NCI-H526 treated with DMSO at 0.1 percent for 48 hours (cell line): Measurements from ENCODE around the gene AKR1A1.
A peak's percentile ranks its signal among the peaks of the same experiment; 100 is the strongest.
"Not testable (repeated sequence)": the region's sequence is repeated elsewhere in the genome, so short reads cannot be mapped to it uniquely, and the experiment has no call there.

Experiments
- DNase-seq: peaks from one replicate; lab custom pipeline; 2025; lab: John Stamatoyannopoulos, UW

The AKR1A1 gene

DNA sequence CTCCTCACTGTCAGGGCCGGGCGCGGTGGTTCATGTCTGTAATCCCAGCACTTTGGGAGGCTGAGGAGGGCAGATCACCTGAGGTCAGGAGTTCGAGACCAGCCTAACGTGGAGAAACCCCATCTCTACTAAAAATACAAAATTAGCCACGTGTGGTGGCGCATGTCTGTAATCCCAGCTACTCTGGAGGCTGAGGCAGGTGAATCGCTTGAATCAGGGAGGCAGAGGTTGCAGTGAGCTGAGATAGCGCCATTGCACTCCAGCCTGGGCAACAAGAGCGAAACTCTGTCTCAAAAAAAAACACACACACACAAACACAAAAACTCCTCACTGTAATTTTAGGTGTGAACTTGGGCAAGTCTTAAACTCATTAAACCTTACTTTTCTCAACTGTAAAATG, 26.7 kb upstream of the AKR1A1 start:
- not testable (repeated sequence) for DNase-seq

DNA sequence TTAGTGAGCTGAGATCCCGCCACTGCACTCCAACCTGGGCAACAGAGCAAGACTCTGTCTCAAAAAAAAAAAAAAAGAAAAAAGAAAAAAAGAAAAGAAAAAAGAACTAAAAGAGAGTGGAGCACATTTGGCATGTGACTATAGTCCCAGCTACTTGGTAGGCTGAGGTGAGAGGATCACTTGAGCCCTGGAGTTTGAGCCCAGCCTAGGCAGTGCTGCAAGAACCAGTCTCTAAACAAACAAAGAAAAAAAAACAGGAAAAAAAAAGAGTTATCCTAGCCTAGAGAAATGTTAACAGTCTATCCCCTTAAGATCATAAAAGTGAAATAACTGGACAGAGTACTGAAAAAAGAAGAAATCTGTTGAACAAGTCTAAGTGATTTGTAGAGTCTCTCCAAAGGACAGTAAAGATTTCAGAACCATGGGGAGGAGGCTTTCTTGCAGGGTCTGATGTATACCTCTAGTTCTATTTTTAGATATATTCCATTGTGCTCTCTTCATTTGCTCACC, 24.4 kb upstream of the AKR1A1 start:
- no peak for DNase-seq

DNA sequence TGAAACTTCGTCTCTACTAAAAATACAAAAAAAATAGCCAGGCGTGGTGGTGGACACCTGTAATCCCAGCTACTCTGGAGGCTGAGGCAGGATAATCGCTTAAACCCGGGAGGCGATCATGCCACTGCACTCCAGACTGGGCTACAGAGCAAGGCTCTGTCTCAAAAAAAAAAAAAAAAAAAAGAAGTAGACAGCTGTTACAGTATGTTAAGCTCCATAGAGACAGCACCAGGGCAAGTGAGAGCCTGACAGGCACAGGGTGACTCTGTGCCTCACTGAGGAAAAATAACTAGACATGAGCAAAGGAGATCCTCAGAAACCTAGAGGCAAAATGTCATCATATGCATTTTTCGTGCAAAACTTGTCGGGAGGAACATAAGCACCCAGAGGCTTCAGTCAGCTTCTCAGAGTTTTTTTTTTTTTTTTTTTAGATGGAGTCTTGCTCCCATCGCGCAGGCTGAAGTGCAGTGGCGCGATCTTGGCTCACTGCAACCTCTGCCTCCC, 19.9 kb upstream of the AKR1A1 start:
- DNase-seq: no peak

DNA sequence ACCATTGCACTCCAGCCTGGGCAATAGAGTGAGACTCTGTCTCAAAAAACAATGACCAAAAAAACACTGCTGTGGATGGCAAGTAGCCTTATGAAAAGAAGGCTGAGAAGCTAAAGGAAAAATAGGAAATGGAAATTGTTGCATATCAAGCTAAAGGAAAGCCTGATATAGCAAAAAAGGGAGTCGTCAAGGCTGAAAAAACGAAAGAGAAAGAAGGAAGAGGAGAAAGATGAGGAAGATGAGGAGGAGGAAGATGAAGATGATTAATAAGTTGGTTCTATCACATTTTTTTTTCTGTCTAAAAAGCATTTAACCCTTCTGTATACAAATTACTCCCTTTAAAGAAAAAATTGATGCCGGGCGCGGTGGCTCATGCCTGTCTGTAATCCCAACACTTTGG, 18.8 kb upstream of the AKR1A1 start:
- no peak for DNase-seq

DNA sequence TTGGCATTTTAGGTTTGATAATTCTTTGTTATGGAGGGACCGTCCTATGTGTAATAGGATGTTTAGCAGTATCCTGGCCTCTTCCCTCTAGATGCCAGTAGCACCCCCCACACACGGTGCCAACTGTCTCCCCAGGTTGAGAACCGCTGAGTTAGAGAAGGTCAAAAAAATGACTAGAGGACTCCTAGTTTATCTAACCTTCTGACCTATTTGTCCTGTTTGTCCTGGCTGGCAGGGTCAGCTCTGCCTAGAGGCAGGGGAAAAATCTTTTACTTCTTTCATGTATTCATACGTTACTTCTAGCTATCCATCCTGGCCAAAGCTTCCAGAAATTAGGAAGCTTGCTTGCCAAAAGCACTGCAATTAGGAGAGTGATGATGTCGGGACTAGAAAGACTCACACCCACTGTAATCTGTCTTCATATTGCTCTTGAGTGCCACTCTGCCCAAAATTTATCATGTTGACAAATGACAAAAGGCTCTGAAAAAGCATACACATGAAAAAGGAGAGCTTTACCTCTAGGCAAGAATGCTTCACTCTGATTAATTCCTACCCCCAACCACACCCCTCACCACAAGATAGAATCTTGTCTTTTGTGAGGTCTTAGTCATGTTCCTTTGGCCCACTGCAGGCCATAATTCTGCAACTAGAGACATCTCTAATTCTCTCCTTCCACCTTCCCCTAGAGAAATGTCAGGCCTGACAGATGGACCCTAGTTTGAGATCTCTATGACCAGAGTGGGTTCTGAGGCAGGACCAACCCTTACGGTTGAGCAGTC, 14.4 kb upstream of the AKR1A1 start:
- DNase-seq: no peak

DNA sequence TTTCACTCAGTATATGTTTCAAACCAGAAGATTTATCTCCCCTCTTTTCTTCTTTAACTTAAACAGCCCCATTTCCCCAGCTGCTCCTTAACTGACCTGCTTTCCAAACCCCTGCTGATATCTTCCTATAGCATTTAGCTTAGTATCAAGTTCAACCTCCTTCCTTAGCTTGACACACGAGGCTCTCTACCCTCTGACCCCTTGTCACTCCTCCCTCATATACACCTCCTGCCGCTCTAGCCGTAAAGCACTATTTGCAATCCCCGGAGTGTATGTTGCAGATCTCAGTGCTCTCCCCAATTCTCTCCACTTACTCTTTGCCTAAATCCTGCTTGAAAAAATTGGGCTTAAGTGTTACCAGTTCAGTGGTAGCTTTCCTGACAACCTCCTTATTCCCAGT, 13.7 kb upstream of the AKR1A1 start:
- no peak for DNase-seq

DNA sequence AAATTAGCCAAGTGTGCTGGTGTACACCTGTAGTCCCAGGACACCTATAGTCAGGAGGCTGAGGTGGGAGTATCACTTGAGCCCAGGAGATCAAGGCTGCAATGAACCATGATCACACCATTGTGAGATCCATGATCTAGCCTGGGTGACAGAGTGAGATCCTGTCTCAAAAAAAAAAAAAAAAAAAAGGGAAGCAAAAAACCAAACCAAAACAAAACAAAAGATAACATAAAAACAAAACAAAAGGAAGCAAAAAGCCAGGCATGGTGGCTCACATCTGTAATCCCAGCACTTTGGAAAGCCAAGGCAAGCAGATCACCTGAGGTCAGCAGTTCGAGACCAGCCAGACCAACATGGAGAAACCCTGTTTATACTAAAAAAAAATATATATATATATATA, 9.4 kb upstream of the AKR1A1 start:
- no peak for DNase-seq

DNA sequence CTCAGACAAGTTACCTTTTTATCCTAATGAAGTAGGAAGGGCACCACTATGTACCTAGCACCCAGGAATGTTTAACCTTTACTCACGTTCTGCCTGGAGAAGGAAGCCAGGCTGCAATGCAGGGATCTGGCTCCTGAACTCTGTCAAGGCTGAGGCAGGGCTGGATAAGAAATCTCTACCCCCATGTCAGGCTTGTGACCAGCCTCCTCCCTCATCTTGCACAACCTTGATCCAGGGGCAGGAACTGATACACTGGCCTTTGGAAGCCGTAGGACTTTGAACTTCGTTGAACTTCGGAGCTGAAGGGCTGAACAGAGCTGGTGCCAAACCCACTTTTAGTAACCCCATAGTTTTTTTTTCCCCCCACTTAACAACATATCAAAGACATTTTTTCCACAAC, 8.0 kb upstream of the AKR1A1 start:
- no peak for DNase-seq

DNA sequence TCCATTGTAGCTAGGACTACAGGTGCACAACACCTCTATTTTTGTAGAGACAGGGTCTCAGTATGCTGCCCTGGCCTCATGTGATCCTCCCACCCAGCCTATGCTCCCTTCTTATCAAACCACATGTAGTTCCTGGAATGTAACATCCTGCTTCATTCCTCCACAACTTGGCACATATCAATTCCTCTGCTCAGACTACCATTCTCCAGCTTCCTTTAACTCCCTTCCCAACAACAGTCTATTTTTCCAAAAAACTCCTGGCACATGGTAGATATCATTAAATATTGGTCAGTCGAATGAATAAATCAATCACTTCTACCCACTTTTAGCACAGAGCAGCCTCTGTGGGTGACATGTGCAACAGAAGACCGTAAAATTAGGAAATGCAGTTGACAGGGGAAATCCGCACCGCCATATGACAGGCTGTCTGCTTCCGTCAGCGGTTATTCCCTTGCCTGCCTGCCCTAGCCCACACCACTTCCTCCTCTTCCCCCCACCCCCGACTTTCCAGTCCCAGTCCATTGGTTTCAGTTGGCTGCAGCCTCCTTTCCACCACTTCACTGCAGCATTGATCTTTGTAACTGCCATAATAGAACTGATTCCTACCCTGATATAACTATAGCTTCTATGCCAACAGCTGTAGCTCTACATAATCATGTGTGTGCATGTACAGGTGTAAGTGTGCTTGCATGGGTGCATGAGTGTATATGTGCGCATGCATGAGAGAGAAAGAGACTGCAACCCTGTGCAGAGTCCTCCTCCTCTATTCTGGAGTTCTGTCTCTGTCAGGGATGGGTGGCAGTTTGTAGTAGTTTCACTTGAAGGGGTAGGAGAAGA, 6.8 kb upstream of the AKR1A1 start:
- DNase-seq: no peak

DNA sequence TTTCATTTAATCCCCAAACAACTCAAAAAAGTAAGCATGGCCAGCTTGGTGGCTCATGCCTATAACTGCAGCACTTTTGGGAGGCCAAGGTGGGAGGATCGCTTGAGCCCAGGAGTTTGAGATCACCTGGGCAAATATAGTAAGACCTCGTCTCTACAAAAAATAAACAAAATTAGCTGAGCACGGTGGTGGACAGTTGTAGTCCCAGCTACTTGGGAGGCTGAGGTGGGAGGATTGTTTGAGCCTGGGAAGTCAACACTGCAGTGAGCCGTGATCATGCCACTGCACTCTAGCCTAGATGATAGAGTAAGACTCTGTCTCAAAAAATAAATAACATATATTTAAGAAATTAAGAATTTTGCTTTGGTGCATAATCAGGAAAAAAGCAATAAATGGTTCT, 6.1 kb upstream of the AKR1A1 start:
- DNase-seq: no peak

DNA sequence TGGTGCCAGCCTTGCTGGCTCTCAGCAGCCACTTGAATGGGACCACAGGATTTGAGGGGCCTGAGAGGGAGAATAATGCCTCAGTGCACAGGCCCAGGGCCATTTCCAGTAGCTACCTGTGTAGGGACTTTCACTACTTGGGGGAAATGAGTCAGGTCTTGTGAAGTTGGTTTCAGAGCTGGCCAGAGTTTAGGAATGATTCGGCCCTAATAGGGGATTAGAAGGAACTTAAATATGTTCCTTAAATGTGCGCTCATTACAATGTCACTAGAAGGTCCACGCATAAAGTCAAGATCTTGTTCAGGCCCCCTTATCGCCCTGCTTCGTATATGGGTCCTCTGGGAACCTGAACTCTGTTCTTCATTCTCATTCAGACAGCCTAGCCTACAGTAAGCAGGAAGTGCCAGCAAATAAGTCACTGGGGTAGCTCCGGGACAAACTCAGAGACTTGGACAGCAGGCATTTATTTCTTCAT, 5.6 kb upstream of the AKR1A1 start:
- no peak for DNase-seq

DNA sequence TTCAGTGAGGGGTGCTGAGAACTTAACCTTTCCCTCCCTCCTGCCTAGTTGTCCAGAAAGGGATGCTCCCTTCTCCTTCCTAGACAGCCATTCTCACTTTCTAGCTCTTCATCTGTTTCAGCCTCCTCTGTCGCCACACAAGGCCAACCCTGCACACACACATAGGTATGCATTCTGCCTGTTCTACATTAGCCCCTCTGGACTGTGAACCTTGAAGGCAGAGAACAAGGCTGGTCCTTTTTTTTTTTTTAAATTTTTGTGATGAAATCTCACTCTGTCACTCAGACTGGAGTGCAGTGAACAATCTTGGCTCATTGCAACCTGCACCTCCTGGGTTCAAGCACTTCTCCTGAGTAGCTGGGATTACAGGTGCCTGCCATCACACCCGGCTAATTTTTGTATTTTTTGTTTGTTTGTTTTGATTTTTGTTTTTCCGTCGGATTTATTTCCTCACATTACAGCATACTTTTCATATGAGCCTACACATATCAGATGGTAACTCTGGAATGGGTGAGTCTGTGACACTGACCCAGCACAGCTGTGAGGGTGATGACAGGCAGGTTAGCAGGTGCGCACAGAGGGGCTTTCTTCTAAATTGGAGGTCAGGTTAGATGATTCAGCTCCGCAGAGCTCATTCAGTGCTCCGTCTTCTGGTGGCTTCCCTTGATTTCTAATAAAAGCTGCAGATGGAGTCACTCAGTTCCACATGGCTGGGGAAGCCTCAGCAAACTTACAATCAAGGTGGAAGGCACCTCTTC, 4.9 kb upstream of the AKR1A1 start:
- no peak for DNase-seq

DNA sequence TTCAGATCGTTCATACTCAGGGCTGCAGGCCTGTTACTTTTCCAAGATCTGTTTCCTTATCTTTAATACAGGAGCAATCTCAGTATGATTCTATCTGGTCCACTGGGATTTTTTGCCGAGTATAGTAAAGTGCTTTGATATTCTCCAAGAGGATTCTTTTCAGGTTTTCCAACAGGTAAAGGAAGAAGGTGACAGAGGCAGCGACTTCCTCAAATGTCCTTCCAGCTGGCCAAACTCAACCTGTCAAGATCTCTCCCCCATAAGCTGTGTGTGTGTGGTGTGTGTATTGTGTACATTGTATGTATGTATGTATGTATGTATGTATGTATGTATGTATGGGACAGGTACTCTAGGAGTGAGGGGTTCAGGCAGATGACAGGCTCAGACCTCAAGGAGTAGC, 1.1 kb downstream of the AKR1A1 start:
- DNase-seq: no peak

DNA sequence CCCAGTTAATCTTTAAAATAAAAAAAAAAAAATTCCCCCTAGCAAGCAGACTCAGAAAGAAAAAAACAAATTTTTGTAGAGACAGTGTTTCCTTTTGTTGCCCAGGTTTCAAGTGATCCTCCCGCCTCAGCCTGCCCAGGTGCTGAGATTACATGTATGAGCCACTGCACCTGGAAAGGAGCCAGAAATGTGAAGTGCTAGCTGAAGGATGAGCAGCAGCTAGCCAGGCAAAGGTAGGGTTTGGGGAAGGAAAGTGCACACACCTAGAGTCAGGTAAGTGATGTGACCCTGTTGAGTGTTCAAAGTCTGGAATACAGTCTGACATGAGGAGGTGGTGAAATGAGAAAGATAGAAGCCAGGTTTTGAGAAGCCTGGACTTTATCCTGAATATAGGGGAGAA, 1.7 kb downstream of the AKR1A1 start:
- DNase-seq: no peak

DNA sequence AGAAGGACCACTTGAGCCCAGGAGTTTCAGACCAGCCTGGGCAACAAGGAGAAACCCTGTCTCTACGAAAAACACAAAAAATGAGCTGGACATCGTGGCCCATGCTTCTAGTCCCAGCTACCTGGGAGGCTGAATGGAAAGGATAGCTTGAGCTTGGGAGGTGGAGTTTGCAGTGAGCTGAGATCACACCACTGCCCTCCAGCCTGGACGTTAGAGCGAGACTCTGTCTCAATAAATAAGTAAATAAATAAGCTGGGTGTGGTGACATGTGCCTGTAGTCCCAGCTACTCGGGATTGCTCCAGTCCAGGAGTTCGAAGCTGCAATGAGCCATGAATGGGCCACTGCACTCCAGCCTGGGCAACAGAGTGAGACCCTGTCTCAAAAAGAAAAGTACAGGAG, 3.6 kb downstream of the AKR1A1 start:
- no peak for DNase-seq

DNA sequence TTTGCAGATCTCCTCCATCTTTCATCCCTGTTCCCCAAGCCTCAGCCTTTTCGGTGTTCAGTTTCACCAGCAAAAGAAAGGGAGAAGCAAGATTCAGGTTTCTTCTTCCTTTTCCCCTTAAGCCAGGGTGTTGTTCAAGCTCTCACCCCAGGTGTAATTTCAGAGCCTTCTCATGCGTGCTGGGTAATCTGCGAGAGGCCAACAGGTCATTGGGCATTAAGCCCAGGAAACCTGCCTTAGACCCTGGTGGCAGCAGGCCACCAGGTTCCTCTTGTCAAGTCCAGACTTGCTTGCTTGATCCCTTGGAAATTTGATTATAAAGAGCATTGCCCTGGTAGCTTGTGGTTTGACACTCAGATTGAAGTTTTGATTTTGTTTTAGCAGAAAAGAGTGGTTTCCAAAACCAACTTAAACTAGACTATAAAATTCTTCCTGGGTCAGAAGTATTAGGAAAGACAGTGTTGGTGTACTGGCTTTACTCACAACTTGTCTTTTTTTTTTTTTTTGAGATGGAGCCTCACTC, 6.9 kb downstream of the AKR1A1 start:
- no peak for DNase-seq

DNA sequence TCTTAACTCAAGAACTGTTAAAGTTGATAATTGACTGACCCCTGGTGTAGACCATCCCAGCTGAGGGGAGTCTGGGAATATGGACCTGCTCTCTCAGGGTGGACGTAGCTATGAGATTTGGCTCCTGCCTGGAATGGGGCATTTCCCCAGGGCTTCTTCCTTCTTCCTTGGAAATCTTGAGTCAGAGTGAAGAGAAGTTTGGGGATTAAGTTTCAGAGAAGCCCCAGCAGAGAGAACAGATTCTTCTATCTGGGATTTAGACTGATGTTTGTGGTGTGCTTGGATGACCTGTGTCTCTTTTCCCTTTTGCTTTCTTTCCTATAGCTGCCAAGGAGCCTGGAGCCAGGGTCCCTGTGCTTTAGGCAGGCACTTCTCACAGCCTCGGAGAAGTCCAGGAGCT, 13.2 kb downstream of the AKR1A1 start:
- no peak for DNase-seq

DNA sequence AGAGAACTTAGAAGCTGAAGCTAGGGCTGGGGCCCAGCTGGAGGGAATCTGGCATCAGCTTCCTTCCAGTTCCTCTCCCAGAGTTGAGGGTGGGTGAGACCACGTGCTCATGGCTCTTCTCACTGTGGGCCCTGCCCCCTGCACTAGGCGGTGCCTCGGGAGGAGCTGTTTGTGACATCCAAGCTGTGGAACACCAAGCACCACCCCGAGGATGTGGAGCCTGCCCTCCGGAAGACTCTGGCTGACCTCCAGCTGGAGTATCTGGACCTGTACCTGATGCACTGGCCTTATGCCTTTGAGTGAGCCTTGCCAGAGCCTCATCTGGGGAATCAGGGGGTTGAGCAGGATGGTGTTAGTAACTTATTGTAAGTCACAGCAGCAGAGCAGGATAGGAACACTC, 16.1 kb downstream of the AKR1A1 start:
- no peak for DNase-seq

DNA sequence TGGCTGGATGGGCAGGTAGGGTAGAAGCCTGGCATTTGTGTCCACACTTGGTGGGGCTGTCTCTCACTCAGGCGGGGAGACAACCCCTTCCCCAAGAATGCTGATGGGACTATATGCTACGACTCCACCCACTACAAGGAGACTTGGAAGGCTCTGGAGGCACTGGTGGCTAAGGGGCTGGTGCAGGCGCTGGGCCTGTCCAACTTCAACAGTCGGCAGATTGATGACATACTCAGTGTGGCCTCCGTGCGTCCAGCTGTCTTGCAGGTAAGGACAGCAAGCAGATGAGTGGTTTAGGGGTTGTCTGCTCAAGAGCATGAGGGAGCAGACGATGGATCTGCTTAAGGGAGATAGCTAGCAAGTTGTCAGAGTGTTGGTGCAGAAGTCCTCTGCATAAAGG, 17.3 kb downstream of the AKR1A1 start:
- no peak for DNase-seq

DNA sequence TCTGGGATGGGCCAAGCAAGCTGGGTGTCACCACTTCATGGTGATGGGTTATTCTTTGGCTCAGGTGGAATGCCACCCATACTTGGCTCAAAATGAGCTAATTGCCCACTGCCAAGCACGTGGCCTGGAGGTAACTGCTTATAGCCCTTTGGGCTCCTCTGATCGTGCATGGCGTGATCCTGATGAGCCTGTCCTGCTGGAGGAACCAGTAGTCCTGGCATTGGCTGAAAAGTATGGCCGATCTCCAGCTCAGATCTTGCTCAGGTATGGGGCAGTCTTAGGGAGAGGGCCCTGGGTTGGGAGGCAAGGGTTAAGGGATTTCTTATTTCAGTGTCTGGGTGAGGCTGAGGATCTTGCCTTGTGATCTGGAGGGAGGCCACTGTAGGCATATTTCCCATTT, 17.8 kb downstream of the AKR1A1 start:
- no peak for DNase-seq

DNA sequence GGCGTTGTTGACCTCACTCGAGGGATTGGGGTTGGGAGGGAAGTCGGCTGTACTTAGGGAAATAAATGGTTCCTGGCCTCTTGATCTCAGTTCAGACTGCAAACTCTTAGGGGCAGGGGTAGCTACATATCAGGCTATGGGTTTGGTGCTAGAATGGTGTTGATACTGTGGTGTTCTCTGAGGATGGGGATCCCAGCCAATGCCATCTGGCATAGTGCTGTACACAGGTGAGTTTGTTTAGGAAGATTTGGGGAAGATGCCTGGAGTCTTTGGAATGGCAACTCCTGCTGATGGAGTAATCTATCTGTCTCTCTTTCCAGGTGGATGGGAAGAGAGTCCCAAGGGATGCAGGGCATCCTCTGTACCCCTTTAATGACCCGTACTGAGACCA, 18.9 kb downstream of the AKR1A1 start:
- DNase-seq: no peak

DNA sequence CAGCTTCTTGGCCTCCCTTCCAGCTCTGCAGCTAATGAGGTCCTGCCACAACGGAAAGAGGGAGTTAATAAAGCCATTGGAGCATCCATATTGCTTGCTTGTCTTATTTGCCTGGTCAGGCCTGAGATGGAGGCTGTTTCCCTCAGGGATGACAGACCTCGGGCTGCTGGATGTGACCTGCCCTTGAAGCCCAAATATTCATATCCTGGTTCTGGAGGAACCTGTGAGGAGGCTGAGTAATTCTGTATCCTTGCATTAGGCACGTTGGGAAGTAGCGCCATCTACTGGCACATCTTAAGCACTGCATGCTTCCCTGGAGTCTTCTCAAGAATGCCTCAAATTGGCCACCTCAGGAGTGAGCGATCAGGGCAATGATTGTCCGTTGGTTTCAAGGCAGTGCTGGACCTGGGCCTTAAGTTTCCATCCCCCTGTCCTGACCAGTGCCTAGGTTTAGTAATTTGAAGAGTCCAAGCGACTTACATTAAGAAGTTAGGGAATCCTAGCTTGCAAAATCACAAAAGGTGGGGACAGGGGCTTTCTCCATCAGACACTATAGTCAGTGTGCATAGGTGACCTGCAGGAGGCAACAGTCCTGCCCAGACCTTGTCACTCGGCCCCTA, 19.4 kb downstream of the AKR1A1 start:
- peak; percentile 65 for DNase-seq
